ENCODE data around the gene LRRN4CL. TPM values are rescaled to one million over a fixed set of nuclear protein-coding genes. Genes with fewer than 3 reads are reported as not detected.
A peak's percentile ranks its signal among the peaks of the same experiment; 100 is the strongest.
"Not testable (repeated sequence)": the region's sequence is repeated elsewhere in the genome, so short reads cannot be mapped to it uniquely, and the experiment has no call there.

The LRRN4CL gene
- total RNA-seq, 1 experiment from 2014 or later: 0.55 TPM

- H3K36me3 ChIP-seq: peaks cover 22% of the 10 kb centered on the region
- not testable (repeated sequence) for H3K27ac ChIP-seq; H3K4me1 ChIP-seq; DNase-seq; H3K4me3 ChIP-seq; H3K27me3 ChIP-seq; H3K9me3 ChIP-seq (replicated peaks)
These were observed 13.9 kb downstream of the LRRN4CL start for GRCh38 chr11:62675415-62675814.

- no peak overlapping the region for H3K27ac ChIP-seq
- no peak overlapping the region for H3K4me3 ChIP-seq
- no peaks in the 10 kb centered on the region for H3K27me3 ChIP-seq
- no peaks in the 10 kb centered on the region for H3K9me3 ChIP-seq (replicated peaks)
- H3K4me1 ChIP-seq: peaks cover 4% of the 10 kb centered on the region; the same call in 1 of the 2 replicates
- no peak for DNase-seq
- H3K36me3 ChIP-seq: peaks cover 22% of the 10 kb centered on the region
These were observed 16.2 kb downstream of the LRRN4CL start for GRCh38 chr11:62673196-62673525.

- Histone ChIP-seq H3K4me3 (peak within 1 kb of the TSS; percentile 75), H3K36me3 (peaks cover 20% of the 10 kb centered on the region), H3K4me1 (peaks cover 2% of the 10 kb centered on the region; the same call in 1 of the 2 replicates), H3K9me3 (replicated peaks) (no peaks in the 10 kb centered on the region), H3K27me3 (no peaks in the 10 kb centered on the region), H3K27ac (peak within 1 kb of the TSS; percentile 69)
- DNase-seq: peak; percentile 88 to 91
These were observed 17.5 kb downstream of the LRRN4CL start, which contains the start of the genes LBHD1 and UQCC3 for GRCh38 chr11:62671608-62672389. LBHD1 (minus strand) TSS chr11:62672267; CDS start chr11:62670031, 2,236 bp downstream. UQCC3 (plus strand) TSS chr11:62671673; CDS start chr11:62671746, 73 bp downstream.

- H3K27ac ChIP-seq: peak overlapping the region; percentile 69
- no peak for DNase-seq
- H3K4me3 ChIP-seq: peak overlapping the region; percentile 75
- no peaks in the 10 kb centered on the region for H3K9me3 ChIP-seq (replicated peaks)
- H3K27me3 ChIP-seq: no peaks in the 10 kb centered on the region
- H3K36me3 ChIP-seq: peaks cover 23% of the 10 kb centered on the region
- peaks cover 4% of the 10 kb centered on the region; the same call in 1 of the 2 replicates for H3K4me1 ChIP-seq
These were observed 18.1 kb downstream of the LRRN4CL start for GRCh38 chr11:62671236-62671607.

GRCh38 chr11:62669420-62670161 is 19.7 kb downstream of the LRRN4CL start:
- no peaks in the 10 kb centered on the region for H3K9me3 ChIP-seq (replicated peaks)
- H3K4me3 ChIP-seq: no peak overlapping the region
- H3K4me1 ChIP-seq: peaks cover 4% of the 10 kb centered on the region; the same call in 1 of the 2 replicates
- peaks cover 20% of the 10 kb centered on the region for H3K36me3 ChIP-seq
- DNase-seq: no peak
- H3K27me3 ChIP-seq: no peaks in the 10 kb centered on the region
- no peak overlapping the region for H3K27ac ChIP-seq

GRCh38 chr11:62667460-62667859 is 21.9 kb downstream of the LRRN4CL start:
- peaks cover 21% of the 10 kb centered on the region for H3K36me3 ChIP-seq
- no peaks in the 10 kb centered on the region for H3K27me3 ChIP-seq
- H3K4me1 ChIP-seq: peaks cover 4% of the 10 kb centered on the region; the same call in 1 of the 2 replicates
- no peaks in the 10 kb centered on the region for H3K9me3 ChIP-seq (replicated peaks)
- no peak overlapping the region for H3K27ac ChIP-seq
- DNase-seq: no peak
- H3K4me3 ChIP-seq: no peak overlapping the region

- H3K4me1 ChIP-seq: peaks cover 4% of the 10 kb centered on the region; the same call in 1 of the 2 replicates
- no peaks in the 10 kb centered on the region for H3K27me3 ChIP-seq
- no peaks in the 10 kb centered on the region for H3K9me3 ChIP-seq (replicated peaks)
- DNase-seq: no peak
- peaks cover 27% of the 10 kb centered on the region for H3K36me3 ChIP-seq
- H3K4me3 ChIP-seq: peak overlapping the region; percentile 79
- no peak overlapping the region; the same call in 1 of the 2 replicates for H3K27ac ChIP-seq
These were observed 22.9 kb downstream of the LRRN4CL start for GRCh38 chr11:62666259-62666926.

GRCh38 chr11:62665599-62666258 is 23.6 kb downstream of the LRRN4CL start:
- no peaks in the 10 kb centered on the region for H3K9me3 ChIP-seq (replicated peaks)
- peak overlapping the region; percentile 79 for H3K4me3 ChIP-seq
- no peaks in the 10 kb centered on the region for H3K27me3 ChIP-seq
- DNase-seq: peak in 1 of 2 experiments; percentile 30
- H3K4me1 ChIP-seq: peaks cover 4% of the 10 kb centered on the region; the same call in 1 of the 2 replicates
- peaks cover 31% of the 10 kb centered on the region for H3K36me3 ChIP-seq
- H3K27ac ChIP-seq: peak overlapping the region; percentile 63

GRCh38 chr11:62665075-62665598 is 24.2 kb downstream of the LRRN4CL start, which contains the start of the genes C11orf98 and CSKMT:
C11orf98 (minus strand) TSS chr11:62665210; CDS start chr11:62665169, 41 bp downstream.
CSKMT (plus strand) TSS chr11:62665312; CDS start chr11:62665880, 568 bp downstream.
- H3K4me3 ChIP-seq: peak within 1 kb of the TSS; percentile 79
- peaks cover 4% of the 10 kb centered on the region; the same call in 1 of the 2 replicates for H3K4me1 ChIP-seq
- peaks cover 31% of the 10 kb centered on the region for H3K36me3 ChIP-seq
- H3K27ac ChIP-seq: peak within 1 kb of the TSS; percentile 63
- peak; percentile 94 for DNase-seq
- no peaks in the 10 kb centered on the region for H3K9me3 ChIP-seq (replicated peaks)
- no peaks in the 10 kb centered on the region for H3K27me3 ChIP-seq

GRCh38 chr11:62664405-62665074 is 24.8 kb downstream of the LRRN4CL start:
- peak overlapping the region; percentile 63 for H3K27ac ChIP-seq
- H3K27me3 ChIP-seq: no peaks in the 10 kb centered on the region
- peak overlapping the region; percentile 79 for H3K4me3 ChIP-seq
- H3K36me3 ChIP-seq: peaks cover 31% of the 10 kb centered on the region
- H3K9me3 ChIP-seq (replicated peaks): no peaks in the 10 kb centered on the region
- peak; percentile 64 to 72 for DNase-seq
- H3K4me1 ChIP-seq: peaks cover 4% of the 10 kb centered on the region; the same call in 1 of the 2 replicates

GRCh38 chr11:62656796-62657429 is 32.4 kb downstream of the LRRN4CL start:
- Histone ChIP-seq H3K27ac (no peak overlapping the region), H3K4me1 (no peaks in the 10 kb centered on the region), H3K9me3 (replicated peaks) (no peaks in the 10 kb centered on the region), H3K27me3 (no peaks in the 10 kb centered on the region), H3K36me3 (peaks cover 6% of the 10 kb centered on the region; the same call in 1 of the 2 replicates), H3K4me3 (no peak overlapping the region)
- no peak for DNase-seq

- H3K27me3 ChIP-seq: no peaks in the 10 kb centered on the region
- DNase-seq: no peak
- H3K9me3 ChIP-seq (replicated peaks): no peaks in the 10 kb centered on the region
- H3K36me3 ChIP-seq: no peaks in the 10 kb centered on the region; the same call in 1 of the 2 replicates
- no peak overlapping the region for H3K4me3 ChIP-seq
- no peaks in the 10 kb centered on the region for H3K4me1 ChIP-seq
- no peak overlapping the region for H3K27ac ChIP-seq
These were observed 35.0 kb downstream of the LRRN4CL start for GRCh38 chr11:62654297-62654696.

Measured in SJCRH30 (cell line).